Thyroid gland (tissue), 4 donors: ENCODE measurements around the gene AIF1.

Experiments used
- CTCF ChIP-seq, 6 experiments: fragments of 200-600 bp in 3 of 6; fragments of 450-650 bp in 3 of 6; sonication (generic) in 3 of 6; IDR thresholded peaks; one replicate each; pipeline ENCODE4 v1.5.1; 2016 to 2019; ENCODE audit warnings: antibody characterized with exemption in 6 of 6, mild to moderate bottlenecking in 2 of 6, inconsistent platforms in 1 of 6, moderate library complexity in 1 of 6
- POLR2A ChIP-seq, 2 donors: fragments of 450-650 bp; IDR thresholded peaks; one replicate each; pipeline ENCODE4 v1.6.1; 2017; ENCODE audit warnings: antibody characterized with exemption in 2 of 2, mild to moderate bottlenecking in 2 of 2, moderate library complexity in 1 of 2

- no peak for TF ChIP-seq CTCF (IDR thresholded peaks at IDR 0.05)
- no peak for TF ChIP-seq POLR2A (IDR thresholded peaks at IDR 0.05)
Observed at GRCh38 chr6:31629014-31629413, 14.0 kb downstream of the AIF1 start.
